GM18861 (cell line): Measurements from ENCODE around the gene ZNF423.
"Not testable (repeated sequence)": the region's sequence is repeated elsewhere in the genome, so short reads cannot be mapped to it uniquely, and the experiment has no call there.

Experiments
- ATAC-seq: cut with Tn5 transposase; IDR thresholded peaks from one replicate; pipeline ENCODE4 v1.9.1; 2021; ENCODE audit not compliant: unreplicated experiment

Gene ZNF423

DNA sequence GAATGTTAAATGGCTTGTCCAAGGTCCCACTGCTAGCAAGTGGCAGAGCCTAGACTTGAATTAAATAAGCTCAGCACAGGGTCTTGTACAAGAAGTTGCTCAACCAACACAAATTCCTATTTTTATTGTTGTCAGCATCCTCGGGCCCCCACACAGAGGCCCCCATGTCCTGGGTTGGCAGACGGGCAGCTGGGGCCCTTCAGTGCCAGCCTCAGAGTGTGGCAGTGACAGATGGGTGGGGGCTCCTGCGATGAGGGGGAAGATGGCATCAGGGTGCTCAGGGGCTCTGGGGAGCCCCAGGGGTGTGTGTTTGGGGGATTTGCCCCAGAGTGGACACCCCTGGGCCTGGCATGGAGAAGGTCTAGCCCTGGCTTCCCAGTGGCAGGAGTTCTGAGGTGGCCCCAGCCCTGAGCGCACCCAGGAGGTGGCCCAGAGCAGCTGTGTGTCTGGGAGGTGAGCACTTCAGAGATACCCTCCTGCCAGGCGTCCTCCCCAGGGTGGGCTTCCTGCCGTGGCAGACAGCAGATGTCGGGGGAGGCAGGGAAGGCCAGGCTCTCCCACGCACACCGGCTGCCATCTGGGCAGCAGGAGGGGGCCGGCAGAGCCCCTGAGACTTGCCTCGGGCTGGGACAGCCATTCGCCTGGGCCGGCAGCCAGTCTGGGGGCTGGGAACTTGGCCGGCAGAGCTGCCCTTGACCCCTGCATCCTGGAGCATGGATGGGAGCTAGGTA is 331.5 kb downstream of the ZNF423 start:
- no peak for ATAC-seq

- ATAC-seq = no peak
Observed at GRCh38 chr16:49523435-49524159, 332.3 kb downstream of the ZNF423 start.

DNA sequence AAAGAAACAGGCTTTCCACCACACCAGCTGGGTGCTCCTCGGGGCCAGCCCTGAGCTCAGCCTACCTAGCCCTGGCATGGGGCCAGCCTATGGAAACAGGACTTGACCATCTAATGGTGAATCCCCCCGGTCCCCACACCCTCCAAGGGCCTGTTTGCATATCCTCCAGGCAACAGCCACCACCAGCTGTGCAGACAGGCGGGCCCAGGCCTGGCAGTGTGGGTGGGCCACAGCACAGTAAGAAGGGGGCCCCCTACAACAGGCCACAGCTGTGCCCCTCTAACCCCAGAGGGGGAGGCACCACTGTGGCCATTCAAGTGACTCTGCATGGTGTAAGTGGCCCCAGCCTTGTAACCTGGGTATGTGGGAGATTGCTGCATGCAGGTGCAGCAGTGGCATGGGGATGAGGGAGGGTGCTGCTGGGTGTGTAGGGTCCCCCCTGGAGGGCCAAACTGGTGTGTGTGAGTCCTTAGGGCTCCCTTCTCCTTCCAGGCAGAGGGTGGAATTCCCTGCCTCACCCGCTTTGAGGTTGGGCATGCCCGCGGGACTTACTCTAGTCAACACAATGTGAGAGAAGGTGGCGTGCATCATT is 334.1 kb downstream of the ZNF423 start:
- ATAC-seq = no peak

GRCh38 chr16:49520492-49521038 is 335.3 kb downstream of the ZNF423 start:
- ATAC-seq = no peak

GRCh38 chr16:49519741-49520140 is 336.2 kb downstream of the ZNF423 start:
- no peak for ATAC-seq

GRCh38 chr16:49519008-49519656 is 336.8 kb downstream of the ZNF423 start:
- no peak for ATAC-seq

GRCh38 chr16:49516382-49517036 is 339.4 kb downstream of the ZNF423 start:
- ATAC-seq = no peak

DNA sequence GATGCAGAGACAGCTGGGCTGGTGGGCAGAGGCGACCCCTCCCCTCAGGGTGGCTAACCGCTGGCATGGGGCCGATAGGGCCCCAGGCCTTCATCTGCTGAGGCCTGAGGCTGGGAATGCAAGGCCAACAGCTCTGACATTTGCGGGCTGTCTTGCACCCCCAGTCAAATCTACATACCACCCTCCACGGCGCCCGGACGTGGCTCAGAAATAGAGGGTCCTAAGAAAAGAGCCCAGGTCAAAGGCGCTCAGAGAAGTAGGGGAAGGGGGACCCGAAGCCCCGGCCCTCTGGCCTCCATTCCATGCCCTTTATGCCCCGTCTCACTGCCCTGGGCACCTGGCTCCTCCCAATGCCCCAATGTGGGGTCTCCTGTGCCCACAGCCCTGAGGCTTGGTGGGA is 340.1 kb downstream of the ZNF423 start:
- ATAC-seq = no peak

- no peak for ATAC-seq
Observed at GRCh38 chr16:49515016-49515565, 340.8 kb downstream of the ZNF423 start.

GRCh38 chr16:49514073-49514980 is 341.6 kb downstream of the ZNF423 start:
- ATAC-seq = no peak

DNA sequence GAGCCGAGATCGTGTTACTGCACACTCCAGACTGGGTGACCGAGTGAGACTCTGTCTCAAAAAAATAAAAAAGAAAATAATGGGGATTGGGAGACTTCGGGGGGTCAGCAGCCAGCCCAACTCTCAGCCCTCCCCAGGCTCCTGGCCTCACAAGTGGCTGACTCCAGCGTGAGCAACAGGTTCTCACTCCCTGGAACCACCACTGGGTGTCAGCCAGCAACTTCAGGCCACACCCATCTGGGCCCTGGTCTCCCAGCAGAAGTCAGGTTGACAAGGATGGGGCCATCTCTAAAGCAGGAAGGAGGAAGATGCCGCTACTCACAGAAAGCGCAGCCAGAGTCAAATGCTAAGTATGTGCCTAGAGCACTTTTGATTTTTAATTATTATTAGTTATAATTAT is 342.9 kb downstream of the ZNF423 start:
- no peak for ATAC-seq

- ATAC-seq = no peak
Observed at GRCh38 chr16:49510654-49511305, 345.1 kb downstream of the ZNF423 start.

- ATAC-seq = no peak
Observed at GRCh38 chr16:49510141-49510540, 345.8 kb downstream of the ZNF423 start.

DNA sequence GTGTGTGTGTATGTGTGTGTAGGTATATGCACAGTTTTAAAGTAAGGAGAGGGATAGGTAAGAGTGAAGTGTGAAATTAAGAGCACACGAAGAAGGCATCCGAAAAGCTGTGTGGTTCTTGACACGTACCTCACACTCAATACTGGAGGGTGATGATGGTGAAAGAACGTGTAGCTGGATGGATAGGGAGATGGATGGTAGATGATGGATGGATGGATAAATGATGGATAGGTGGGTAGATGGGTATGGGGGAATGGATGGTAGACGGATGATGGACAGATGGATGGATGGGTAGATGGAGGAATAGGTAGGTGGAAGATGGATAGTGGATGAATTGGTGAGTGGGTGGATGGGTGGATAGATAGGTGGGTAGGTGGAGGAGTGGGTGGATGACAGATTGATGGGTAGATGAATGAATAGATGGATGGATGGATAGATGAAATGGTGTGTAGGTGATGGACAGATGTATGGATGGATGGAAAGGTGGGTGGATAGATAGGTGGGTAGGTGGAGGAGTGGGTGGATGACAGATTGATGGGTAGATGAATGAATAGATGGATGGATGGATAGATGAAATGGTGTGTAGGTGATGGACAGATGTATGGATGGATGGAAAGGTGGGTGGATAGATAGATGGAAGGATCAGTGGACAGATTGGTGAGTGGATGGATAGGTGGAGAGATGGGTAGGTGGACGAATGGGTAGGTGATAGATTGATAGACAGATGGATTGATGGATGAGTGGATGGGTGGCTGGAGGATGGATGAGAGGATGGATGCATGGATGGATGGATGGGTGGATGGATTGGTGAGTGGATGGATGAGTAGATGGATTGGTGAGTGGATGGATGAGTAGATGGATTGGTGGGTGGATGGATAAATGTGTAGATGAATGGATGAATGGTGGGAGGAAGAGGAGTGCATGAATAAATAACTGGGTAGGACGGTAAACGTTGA is 349.6 kb downstream of the ZNF423 start:
- not testable (repeated sequence) for ATAC-seq

GRCh38 chr16:49505556-49505955 is 350.4 kb downstream of the ZNF423 start:
- ATAC-seq = no peak

GRCh38 chr16:49504626-49505025 is 351.3 kb downstream of the ZNF423 start:
- ATAC-seq = no peak

GRCh38 chr16:49504023-49504364 is 351.9 kb downstream of the ZNF423 start:
- ATAC-seq = no peak
